ENCODE data around the gene SLC7A6. TPM values are rescaled to one million over a fixed set of nuclear protein-coding genes. Genes with fewer than 3 reads are reported as not detected.

SLC7A6 gene
- total and polyA plus RNA-seq, 2 of the 13 experiments (the other 11 are each of a cell fraction or from before 2014, with no cell fraction given) = 35.8 to 70.8 TPM

DNA sequence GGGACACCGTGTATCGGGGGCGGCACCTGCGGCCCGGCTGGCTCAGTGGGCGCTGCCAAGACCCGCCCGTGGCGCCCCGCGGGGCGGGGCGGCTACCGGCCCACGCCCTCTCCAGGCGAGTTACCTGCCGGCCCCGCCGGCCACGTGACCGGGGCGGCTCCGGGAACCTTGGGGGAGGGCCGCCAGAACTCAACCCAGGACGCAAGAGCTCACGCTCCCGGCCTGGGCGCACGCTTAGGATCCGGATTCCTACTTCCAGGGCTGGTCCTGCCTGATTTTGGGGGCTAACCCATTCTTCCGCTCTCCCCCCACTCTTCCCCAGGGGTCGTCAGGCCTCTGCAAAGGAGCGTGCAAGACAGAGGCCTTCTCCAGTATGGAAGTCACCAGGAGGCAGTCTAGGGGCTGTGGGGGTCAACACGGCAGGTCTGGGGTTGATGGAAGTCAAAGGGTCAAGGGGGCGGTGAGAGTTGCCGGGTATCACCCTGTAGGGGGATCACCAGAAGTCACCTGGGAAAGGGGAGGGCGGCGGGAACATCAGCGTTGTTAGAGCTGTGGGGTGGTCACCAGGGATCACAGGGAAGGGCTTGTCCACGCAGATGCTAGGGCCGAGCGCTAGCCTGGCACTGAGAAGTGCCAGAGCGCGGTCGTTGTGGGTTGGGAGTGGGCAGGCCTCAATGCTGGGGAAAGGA lies 28.0 kb upstream of the SLC7A6 start (continued):
- TF ChIP-seq SAP130 (CRISPR knock-in tag; IDR thresholded peaks at IDR 0.05; ENCODE audit: low read depth) = peak; percentile 88
- no peak for TF ChIP-seq HCFC1 (IDR thresholded peaks at IDR 0.05; ENCODE audit: low read depth, low read length)
- TF ChIP-seq ZNF138 (CRISPR knock-in tag; IDR thresholded peaks at IDR 0.05; ENCODE audit: low read depth) = no peak
- TF ChIP-seq HHEX (CRISPR knock-in tag; IDR thresholded peaks at IDR 0.05) = no peak
- TF ChIP-seq, protein P1, sequence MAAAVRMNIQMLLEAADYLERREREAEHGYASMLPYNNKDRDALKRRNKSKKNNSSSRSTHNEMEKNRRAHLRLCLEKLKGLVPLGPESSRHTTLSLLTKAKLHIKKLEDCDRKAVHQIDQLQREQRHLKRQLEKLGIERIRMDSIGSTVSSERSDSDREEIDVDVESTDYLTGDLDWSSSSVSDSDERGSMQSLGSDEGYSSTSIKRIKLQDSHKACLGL (CRISPR knock-in tag; IDR thresholded peaks at IDR 0.05) = peak; percentile 33
- TF ChIP-seq, protein P2, sequence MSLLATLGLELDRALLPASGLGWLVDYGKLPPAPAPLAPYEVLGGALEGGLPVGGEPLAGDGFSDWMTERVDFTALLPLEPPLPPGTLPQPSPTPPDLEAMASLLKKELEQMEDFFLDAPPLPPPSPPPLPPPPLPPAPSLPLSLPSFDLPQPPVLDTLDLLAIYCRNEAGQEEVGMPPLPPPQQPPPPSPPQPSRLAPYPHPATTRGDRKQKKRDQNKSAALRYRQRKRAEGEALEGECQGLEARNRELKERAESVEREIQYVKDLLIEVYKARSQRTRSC (CRISPR knock-in tag; IDR thresholded peaks at IDR 0.05; ENCODE audit: low read depth) = peak; percentile 54; the same call in 1 of the 2 replicates
- TF ChIP-seq MXD4 (CRISPR knock-in tag; IDR thresholded peaks at IDR 0.05) = peak; percentile 72; the same call in 1 of the 2 replicates
- peak; percentile 57; the same call in 1 of the 2 replicates for TF ChIP-seq ZFY (CRISPR knock-in tag; IDR thresholded peaks at IDR 0.05)
- TF ChIP-seq ZNF431 (CRISPR knock-in tag; IDR thresholded peaks at IDR 0.05; ENCODE audit: borderline replicate concordance, low read depth) = peak; percentile 98; the same call in 1 of the 2 replicates
- TF ChIP-seq TBX3 (IDR thresholded peaks at IDR 0.05; ENCODE audit: borderline replicate concordance) = no peak
- peak; percentile 88; the same call in 1 of the 2 replicates for TF ChIP-seq ZBTB3 (CRISPR knock-in tag; IDR thresholded peaks at IDR 0.05; ENCODE audit: borderline replicate concordance, low read depth)
- TF ChIP-seq, protein P3, sequence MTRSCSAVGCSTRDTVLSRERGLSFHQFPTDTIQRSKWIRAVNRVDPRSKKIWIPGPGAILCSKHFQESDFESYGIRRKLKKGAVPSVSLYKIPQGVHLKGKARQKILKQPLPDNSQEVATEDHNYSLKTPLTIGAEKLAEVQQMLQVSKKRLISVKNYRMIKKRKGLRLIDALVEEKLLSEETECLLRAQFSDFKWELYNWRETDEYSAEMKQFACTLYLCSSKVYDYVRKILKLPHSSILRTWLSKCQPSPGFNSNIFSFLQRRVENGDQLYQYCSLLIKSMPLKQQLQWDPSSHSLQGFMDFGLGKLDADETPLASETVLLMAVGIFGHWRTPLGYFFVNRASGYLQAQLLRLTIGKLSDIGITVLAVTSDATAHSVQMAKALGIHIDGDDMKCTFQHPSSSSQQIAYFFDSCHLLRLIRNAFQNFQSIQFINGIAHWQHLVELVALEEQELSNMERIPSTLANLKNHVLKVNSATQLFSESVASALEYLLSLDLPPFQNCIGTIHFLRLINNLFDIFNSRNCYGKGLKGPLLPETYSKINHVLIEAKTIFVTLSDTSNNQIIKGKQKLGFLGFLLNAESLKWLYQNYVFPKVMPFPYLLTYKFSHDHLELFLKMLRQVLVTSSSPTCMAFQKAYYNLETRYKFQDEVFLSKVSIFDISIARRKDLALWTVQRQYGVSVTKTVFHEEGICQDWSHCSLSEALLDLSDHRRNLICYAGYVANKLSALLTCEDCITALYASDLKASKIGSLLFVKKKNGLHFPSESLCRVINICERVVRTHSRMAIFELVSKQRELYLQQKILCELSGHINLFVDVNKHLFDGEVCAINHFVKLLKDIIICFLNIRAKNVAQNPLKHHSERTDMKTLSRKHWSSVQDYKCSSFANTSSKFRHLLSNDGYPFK (CRISPR knock-in tag; IDR thresholded peaks at IDR 0.05; ENCODE audit: borderline replicate concordance) = no peak; the same call in 1 of the 2 replicates
- TF ChIP-seq ZFP62 (CRISPR knock-in tag; IDR thresholded peaks at IDR 0.05) = no peak
- peak; percentile 92 for TF ChIP-seq PHF21A (CRISPR knock-in tag; IDR thresholded peaks at IDR 0.05)
- no peak for TF ChIP-seq ZNF564 (CRISPR knock-in tag; IDR thresholded peaks at IDR 0.05)
- peak; percentile 83 for TF ChIP-seq RBFOX2 (IDR thresholded peaks at IDR 0.05; ENCODE audit: low read depth, low read length)
- 0 out of 2 replicates have a peak, but pooled peaks have one; percentile 59 for TF ChIP-seq TEAD2 (CRISPR knock-in tag; IDR thresholded peaks at IDR 0.05)
- TF ChIP-seq SMYD3 (CRISPR knock-in tag; IDR thresholded peaks at IDR 0.05) = no peak; the same call in none of the 2 replicates
- TF ChIP-seq, protein P4, sequence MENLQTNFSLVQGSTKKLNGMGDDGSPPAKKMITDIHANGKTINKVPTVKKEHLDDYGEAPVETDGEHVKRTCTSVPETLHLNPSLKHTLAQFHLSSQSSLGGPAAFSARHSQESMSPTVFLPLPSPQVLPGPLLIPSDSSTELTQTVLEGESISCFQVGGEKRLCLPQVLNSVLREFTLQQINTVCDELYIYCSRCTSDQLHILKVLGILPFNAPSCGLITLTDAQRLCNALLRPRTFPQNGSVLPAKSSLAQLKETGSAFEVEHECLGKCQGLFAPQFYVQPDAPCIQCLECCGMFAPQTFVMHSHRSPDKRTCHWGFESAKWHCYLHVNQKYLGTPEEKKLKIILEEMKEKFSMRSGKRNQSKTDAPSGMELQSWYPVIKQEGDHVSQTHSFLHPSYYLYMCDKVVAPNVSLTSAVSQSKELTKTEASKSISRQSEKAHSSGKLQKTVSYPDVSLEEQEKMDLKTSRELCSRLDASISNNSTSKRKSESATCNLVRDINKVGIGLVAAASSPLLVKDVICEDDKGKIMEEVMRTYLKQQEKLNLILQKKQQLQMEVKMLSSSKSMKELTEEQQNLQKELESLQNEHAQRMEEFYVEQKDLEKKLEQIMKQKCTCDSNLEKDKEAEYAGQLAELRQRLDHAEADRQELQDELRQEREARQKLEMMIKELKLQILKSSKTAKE (CRISPR knock-in tag; IDR thresholded peaks at IDR 0.05; ENCODE audit: borderline replicate concordance) = peak; percentile 21; the same call in 1 of the 2 replicates
- no peak; the same call in 1 of the 2 replicates for TF ChIP-seq ZNF773 (CRISPR knock-in tag; IDR thresholded peaks at IDR 0.05; ENCODE audit: borderline replicate concordance)
- TF ChIP-seq HOXA9 (CRISPR knock-in tag; IDR thresholded peaks at IDR 0.05; ENCODE audit: borderline replicate concordance) = 0 out of 2 replicates have a peak, but pooled peaks have one; percentile 11
- TF ChIP-seq REL (CRISPR knock-in tag; conservative IDR thresholded peaks at IDR 0.05) = no peak
